ENCODE results near the gene TRRAP.

TRRAP gene

GRCh38 chr7:98992076-98992475, 113.7 kb downstream of the TRRAP start:
- H3K4ac ChIP-seq (ENCODE audit: low read depth in 1 of 2, low read length in 2 of 2), result no peak overlapping the region

DNA sequence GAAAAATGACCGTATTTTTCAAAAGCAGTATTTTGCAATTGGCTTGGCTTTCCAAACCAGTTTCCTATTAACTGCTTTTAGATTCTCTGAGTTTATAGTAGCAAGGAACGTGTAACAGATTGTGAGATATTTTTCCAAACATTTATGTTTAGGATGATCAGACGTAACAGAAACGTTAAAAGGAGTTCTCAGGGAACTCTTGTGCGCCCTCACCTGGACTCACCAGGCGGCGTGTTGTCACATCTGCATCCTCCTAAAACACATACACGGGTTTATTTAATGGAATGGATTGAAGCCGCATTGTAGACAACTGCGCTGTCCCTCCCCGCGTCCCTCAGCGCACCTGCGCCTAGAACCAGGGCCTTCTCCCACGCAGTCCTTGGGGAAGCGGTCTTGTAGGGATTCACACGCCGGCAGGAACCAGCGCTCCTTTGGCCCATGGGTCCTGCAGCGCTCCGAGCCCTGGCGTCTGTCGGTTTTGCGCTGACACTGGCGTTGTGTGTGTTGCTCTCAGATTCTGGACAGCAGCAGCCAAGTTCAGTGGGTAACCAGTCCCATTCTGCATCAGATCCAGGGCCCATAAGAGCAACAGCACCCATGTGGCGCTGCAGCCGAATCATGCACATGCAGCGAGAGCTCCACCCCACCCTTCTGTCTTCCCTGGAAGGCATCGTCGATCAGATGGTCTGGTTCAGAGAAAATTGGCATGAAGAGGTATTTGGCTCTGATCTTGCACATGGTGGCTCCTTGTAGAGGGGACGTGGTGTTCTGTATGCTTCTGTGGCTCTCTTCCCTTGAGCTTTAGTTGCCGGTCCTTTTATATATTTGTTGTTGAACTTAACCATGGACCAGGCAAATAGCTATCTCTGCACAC, 114.9 kb downstream of the TRRAP start:
- no peak overlapping the region for H3K4me2 ChIP-seq (ENCODE audit: low read length, poor library complexity, severe bottlenecking)

More at GRCh38 chr7:98992076-98992475, 113.7 kb downstream of the TRRAP start:
- no peak overlapping the region for H2BK15ac ChIP-seq (ENCODE audit: low read depth, poor library complexity, severe bottlenecking)
- H3K14ac ChIP-seq (ENCODE audit: low read length in 2 of 2), result no peak overlapping the region
- H3K23ac ChIP-seq (ENCODE audit: low read length in 2 of 2), result no peak overlapping the region
- H3K4me1 ChIP-seq (ENCODE audit: control insufficient read depth, insufficient read depth, low read depth, low read length), result peaks cover 4% of the 10 kb centered on the region
- no peak overlapping the region for H2BK120ac ChIP-seq (ENCODE audit: low read depth, low read length)
- H3K18ac ChIP-seq (ENCODE audit: low read depth in 1 of 2, low read length in 2 of 2), result no peak overlapping the region
- peaks cover 69 to 99% of the 10 kb centered on the region in 2 experiments for H3K36me3 ChIP-seq (ENCODE audit: control insufficient read depth in 1 of 2, insufficient read depth in 2 of 2, low read depth in 1 of 2, low read length in 2 of 2)
- H3K9ac ChIP-seq (ENCODE audit: low read length), result no peak overlapping the region
- DNase-seq, result no peak
- no peak overlapping the region for H4K91ac ChIP-seq (ENCODE audit: low read length)
- no peak overlapping the region for H2BK12ac ChIP-seq (ENCODE audit: low read length in 2 of 2)
- H3K27me3 ChIP-seq (ENCODE audit: control insufficient read depth in 1 of 2, insufficient read depth in 1 of 2, low read length in 2 of 2), result no peaks in the 10 kb centered on the region
- H3K79me1 ChIP-seq (replicated peaks; ENCODE audit: low read length, poor library complexity, severe bottlenecking), result peaks cover 28% of the 10 kb centered on the region
- no peak overlapping the region for H3K4me2 ChIP-seq (ENCODE audit: low read length, poor library complexity, severe bottlenecking)
- H3K9me3 ChIP-seq (ENCODE audit: control insufficient read depth, low read length), result no peaks in the 10 kb centered on the region
- H3K27ac ChIP-seq (ENCODE audit: low read length, poor library complexity, severe bottlenecking), result no peak overlapping the region
- H2BK5ac ChIP-seq (ENCODE audit: low read depth, low read length, poor library complexity, severe bottlenecking), result no peak overlapping the region
- no peak overlapping the region for H2AFZ ChIP-seq (ENCODE audit: low read depth, low read length)
- whole genome bisulfite sequencing, result 98% methylated on average over 16 of the region's 16 CpGs
- H4K8ac ChIP-seq (ENCODE audit: low read length), result no peak overlapping the region
- H3K4me3 ChIP-seq (ENCODE audit: insufficient read depth in 1 of 2, low read depth in 1 of 2, low read length in 2 of 2), result no peak overlapping the region
- no peak overlapping the region for H2AK5ac ChIP-seq (ENCODE audit: low read length, severe bottlenecking)

DNA sequence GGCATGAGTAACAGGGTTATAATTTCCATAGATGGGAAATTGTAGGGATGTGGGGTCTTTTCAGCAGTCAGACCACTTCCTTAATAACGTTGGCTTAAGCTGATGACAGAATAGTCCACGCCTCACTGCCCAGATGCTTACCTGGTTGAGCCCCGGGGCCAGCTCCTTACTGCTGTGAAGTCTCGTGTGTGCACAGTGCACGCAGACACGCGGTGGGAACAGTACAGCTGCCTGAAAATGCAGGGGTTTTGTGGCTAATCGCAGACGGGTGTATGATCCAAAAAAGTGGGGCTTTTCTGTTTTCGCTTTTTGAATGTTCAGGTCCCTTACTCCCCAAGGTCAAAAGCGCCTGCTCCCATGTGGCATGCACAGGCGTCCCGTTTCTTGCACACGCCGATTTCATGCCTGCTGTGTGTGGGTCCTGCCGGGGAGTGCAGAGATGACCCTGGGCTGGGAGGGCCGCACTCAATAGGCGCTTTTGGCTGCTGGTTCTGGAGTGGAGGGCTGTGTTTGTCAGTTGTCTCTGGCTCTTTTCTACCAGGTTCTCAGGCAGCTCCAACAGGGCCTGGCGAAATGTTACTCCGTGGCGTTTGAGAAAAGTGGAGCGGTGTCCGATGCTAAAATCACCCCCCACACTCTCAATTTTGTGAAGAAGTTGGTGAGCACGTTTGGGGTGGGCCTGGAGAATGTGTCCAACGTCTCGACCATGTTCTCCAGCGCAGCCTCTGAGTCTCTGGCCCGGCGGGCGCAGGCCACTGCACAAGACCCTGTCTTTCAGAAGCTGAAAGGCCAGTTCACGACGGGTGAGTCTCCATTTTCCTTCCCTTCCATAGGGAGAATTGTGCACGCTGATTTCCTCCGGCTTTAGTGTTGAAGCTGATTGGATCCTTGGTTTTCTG, 116.0 kb downstream of the TRRAP start:
- Histone ChIP-seq H3K9ac (ENCODE audit: low read length) (no peak overlapping the region), H2AFZ (ENCODE audit: low read depth, low read length) (no peak overlapping the region), H3K36me3 (ENCODE audit: control insufficient read depth in 1 of 2, insufficient read depth in 2 of 2, low read depth in 1 of 2, low read length in 2 of 2) (peaks cover 64 to 90% of the 10 kb centered on the region in 2 experiments), H2BK12ac (ENCODE audit: low read length in 2 of 2) (no peak overlapping the region), H3K9me3 (ENCODE audit: control insufficient read depth, low read length) (no peaks in the 10 kb centered on the region), H3K27me3 (ENCODE audit: control insufficient read depth in 1 of 2, insufficient read depth in 1 of 2, low read length in 2 of 2) (no peaks in the 10 kb centered on the region), H4K91ac (ENCODE audit: low read length) (no peak overlapping the region), H2AK5ac (ENCODE audit: low read length, severe bottlenecking) (no peak overlapping the region), H3K27ac (ENCODE audit: low read length, poor library complexity, severe bottlenecking) (no peak overlapping the region), H2BK120ac (ENCODE audit: low read depth, low read length) (no peak overlapping the region), H3K4me1 (ENCODE audit: control insufficient read depth, insufficient read depth, low read depth, low read length) (peaks cover 6% of the 10 kb centered on the region), H3K14ac (ENCODE audit: low read length in 2 of 2) (no peak overlapping the region), H3K23ac (ENCODE audit: low read length in 2 of 2) (no peak overlapping the region), H3K4me3 (ENCODE audit: insufficient read depth in 1 of 2, low read depth in 1 of 2, low read length in 2 of 2) (no peak overlapping the region), H3K79me1 (replicated peaks; ENCODE audit: low read length, poor library complexity, severe bottlenecking) (peaks cover 29% of the 10 kb centered on the region), H2BK5ac (ENCODE audit: low read depth, low read length, poor library complexity, severe bottlenecking) (no peak overlapping the region), H4K8ac (ENCODE audit: low read length) (no peak overlapping the region), H2BK15ac (ENCODE audit: low read depth, poor library complexity, severe bottlenecking) (no peak overlapping the region), H3K18ac (ENCODE audit: low read depth in 1 of 2, low read length in 2 of 2) (no peak overlapping the region), H3K4me2 (ENCODE audit: low read length, poor library complexity, severe bottlenecking) (no peak overlapping the region), H3K4ac (ENCODE audit: low read depth in 1 of 2, low read length in 2 of 2) (no peak overlapping the region)
- WGBS, result 98% methylated on average over 33 of the region's 34 CpGs
- DNase-seq, result no peak

More for the DNA sequence above, 114.9 kb downstream of the TRRAP start:
- H2AFZ ChIP-seq (ENCODE audit: low read depth, low read length), result no peak overlapping the region
- no peaks in the 10 kb centered on the region for H3K9me3 ChIP-seq (ENCODE audit: control insufficient read depth, low read length)
- no peaks in the 10 kb centered on the region for H3K27me3 ChIP-seq (ENCODE audit: control insufficient read depth in 1 of 2, insufficient read depth in 1 of 2, low read length in 2 of 2)
- no peak overlapping the region for H2BK12ac ChIP-seq (ENCODE audit: low read length in 2 of 2)
- H3K36me3 ChIP-seq (ENCODE audit: control insufficient read depth in 1 of 2, insufficient read depth in 2 of 2, low read depth in 1 of 2, low read length in 2 of 2), result peaks cover 67 to 90% of the 10 kb centered on the region in 2 experiments
- H3K4me1 ChIP-seq (ENCODE audit: control insufficient read depth, insufficient read depth, low read depth, low read length), result peaks cover 4% of the 10 kb centered on the region
- no peak overlapping the region for H2BK5ac ChIP-seq (ENCODE audit: low read depth, low read length, poor library complexity, severe bottlenecking)
- H4K8ac ChIP-seq (ENCODE audit: low read length), result no peak overlapping the region
- H3K14ac ChIP-seq (ENCODE audit: low read length in 2 of 2), result no peak overlapping the region
- no peak overlapping the region for H3K4me3 ChIP-seq (ENCODE audit: insufficient read depth in 1 of 2, low read depth in 1 of 2, low read length in 2 of 2)
- H3K23ac ChIP-seq (ENCODE audit: low read length in 2 of 2), result no peak overlapping the region
- no peak overlapping the region for H2BK15ac ChIP-seq (ENCODE audit: low read depth, poor library complexity, severe bottlenecking)
- H3K9ac ChIP-seq (ENCODE audit: low read length), result no peak overlapping the region
- H3K4ac ChIP-seq (ENCODE audit: low read depth in 1 of 2, low read length in 2 of 2), result no peak overlapping the region
- no peak overlapping the region for H2BK120ac ChIP-seq (ENCODE audit: low read depth, low read length)
- no peak for DNase-seq
- no peak overlapping the region for H3K27ac ChIP-seq (ENCODE audit: low read length, poor library complexity, severe bottlenecking)
- H3K18ac ChIP-seq (ENCODE audit: low read depth in 1 of 2, low read length in 2 of 2), result no peak overlapping the region
- WGBS, result 97% methylated on average over 31 of the region's 32 CpGs
- H4K91ac ChIP-seq (ENCODE audit: low read length), result no peak overlapping the region
- no peak overlapping the region for H2AK5ac ChIP-seq (ENCODE audit: low read length, severe bottlenecking)
- peaks cover 25% of the 10 kb centered on the region for H3K79me1 ChIP-seq (replicated peaks; ENCODE audit: low read length, poor library complexity, severe bottlenecking)

DNA sequence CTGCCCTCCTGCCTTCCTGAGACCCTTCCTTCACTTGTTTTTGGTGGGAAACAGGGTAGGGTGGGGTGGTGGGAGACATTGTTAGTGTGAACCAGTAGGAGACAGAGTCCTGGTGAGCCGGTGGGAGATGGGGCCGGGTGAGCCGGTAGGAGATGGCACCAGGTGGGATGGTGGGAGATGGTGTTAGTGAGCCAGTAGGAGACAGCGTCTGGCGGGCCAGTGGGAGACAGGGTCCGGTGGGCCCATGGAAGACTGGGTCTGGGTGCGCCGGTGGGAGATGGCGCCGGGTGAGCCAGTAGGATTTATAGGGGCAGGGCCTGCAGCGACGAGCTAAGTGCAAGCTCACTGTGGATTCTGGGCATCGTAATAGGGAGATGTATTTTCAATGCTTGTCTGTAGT, 116.8 kb downstream of the TRRAP start:
- Histone ChIP-seq H3K4me2 (ENCODE audit: low read length, poor library complexity, severe bottlenecking) (no peak overlapping the region), H3K23ac (ENCODE audit: low read length in 2 of 2) (no peak overlapping the region), H2BK12ac (ENCODE audit: low read length in 2 of 2) (no peak overlapping the region), H2BK5ac (ENCODE audit: low read depth, low read length, poor library complexity, severe bottlenecking) (no peak overlapping the region), H3K14ac (ENCODE audit: low read length in 2 of 2) (no peak overlapping the region), H3K27ac (ENCODE audit: low read length, poor library complexity, severe bottlenecking) (no peak overlapping the region), H4K91ac (ENCODE audit: low read length) (no peak overlapping the region), H2BK15ac (ENCODE audit: low read depth, poor library complexity, severe bottlenecking) (no peak overlapping the region), H3K27me3 (ENCODE audit: control insufficient read depth in 1 of 2, insufficient read depth in 1 of 2, low read length in 2 of 2) (no peaks in the 10 kb centered on the region), H3K9ac (ENCODE audit: low read length) (no peak overlapping the region), H2AK5ac (ENCODE audit: low read length, severe bottlenecking) (no peak overlapping the region), H4K8ac (ENCODE audit: low read length) (no peak overlapping the region), H3K4me1 (ENCODE audit: control insufficient read depth, insufficient read depth, low read depth, low read length) (peaks cover 6% of the 10 kb centered on the region), H2BK120ac (ENCODE audit: low read depth, low read length) (no peak overlapping the region), H3K79me1 (replicated peaks; ENCODE audit: low read length, poor library complexity, severe bottlenecking) (peaks cover 28% of the 10 kb centered on the region), H2AFZ (ENCODE audit: low read depth, low read length) (no peak overlapping the region), H3K36me3 (ENCODE audit: control insufficient read depth in 1 of 2, insufficient read depth in 2 of 2, low read depth in 1 of 2, low read length in 2 of 2) (peaks cover 59 to 88% of the 10 kb centered on the region in 2 experiments), H3K4me3 (ENCODE audit: insufficient read depth in 1 of 2, low read depth in 1 of 2, low read length in 2 of 2) (no peak overlapping the region), H3K18ac (ENCODE audit: low read depth in 1 of 2, low read length in 2 of 2) (no peak overlapping the region), H3K4ac (ENCODE audit: low read depth in 1 of 2, low read length in 2 of 2) (no peak overlapping the region), H3K9me3 (ENCODE audit: control insufficient read depth, low read length) (no peaks in the 10 kb centered on the region)
- no peak for DNase-seq
- 88% methylated on average over 11 of the region's 13 CpGs for WGBS
